GM12878 (cell line): Measurements from ENCODE around the gene SFXN5. TPM values are rescaled to one million over a fixed set of nuclear protein-coding genes. Genes with fewer than 3 reads are reported as not detected.

Experiments used
- BCL11A ChIP-seq: IDR thresholded peaks from 2 replicates; pipeline ENCODE4 v1.6.1; 2011; ENCODE audit warnings: low read depth, low read length
- FOXK2 ChIP-seq: fragments of 450-650 bp; IDR thresholded peaks from 2 replicates; pipeline ENCODE4 v1.6.1; 2017; ENCODE audit warnings: mild to moderate bottlenecking, moderate library complexity
- HDGF ChIP-seq: fragments of 450-650 bp; IDR thresholded peaks from 2 replicates; pipeline ENCODE4 v1.6.1; 2016; ENCODE audit warnings: antibody characterized with exemption
- JUNB ChIP-seq: IDR thresholded peaks from 2 replicates; pipeline ENCODE4 v1.6.1; 2016; ENCODE audit warnings: antibody characterized with exemption, mild to moderate bottlenecking
- NR2C1 ChIP-seq: fragments of 450-650 bp; IDR thresholded peaks from 2 replicates; pipeline ENCODE4 v1.6.1; 2017; ENCODE audit warnings: antibody characterized with exemption, mild to moderate bottlenecking, moderate library complexity
- PAX5 ChIP-seq: IDR thresholded peaks from 2 replicates; pipeline ENCODE4 v1.6.1; 2011; ENCODE audit warnings: low read depth, low read length, borderline replicate concordance
- SUZ12 ChIP-seq: fragments of 200-600 bp; sonication (generic); IDR thresholded peaks from one replicate; pipeline ENCODE4 v1.6.1; 2018; ENCODE audit warnings: antibody characterized with exemption, mild to moderate bottlenecking; ENCODE audit not compliant: unreplicated experiment
- polyA plus RNA-seq, 11 experiments: library from polyadenylated mRNA; depleted of rRNA in 4 of 11; unstranded in 6 of 11; stranded (reverse) in 5 of 11; fragments of >200 nt; fragmentation: Nextera tagmentation in 4 of 11; fragmentation: Illumina TruSeq in 1 of 11; extraction: Ambion mirVana in 4 of 11; extraction: Trizol in 1 of 11; gene quantifications; 1 replicate in 1 of 11; 2 replicates in 10 of 11; pipeline versions ENCODE4 v1.2.1 to v1.2.3, GENCODE V29; 2011 to 2016; ENCODE audit warnings: inconsistent platforms in 2 of 11, missing spikeins in 2 of 11, low read depth in 1 of 11
- total RNA-seq, 4 experiments: library from RNA; depleted of rRNA in 3 of 4; stranded (reverse); fragments of >200 nt in 3 of 4; fragmentation: Illumina TruSeq in 1 of 4; extraction: Trizol in 1 of 4; gene quantifications; 2 replicates each; pipeline versions ENCODE4 v1.2.1 to v1.2.3, GENCODE V29; 2013 to 2021
- TF ChIP-seq, protein P1 (sequence below): fragments of 450-650 bp; IDR thresholded peaks from 2 replicates; pipeline ENCODE4 v1.6.1; 2018; ENCODE audit warnings: mild to moderate bottlenecking, low read depth, moderate library complexity; ENCODE audit not compliant: partially characterized antibody
- TF ChIP-seq, protein P2 (sequence below), 3 experiments: IDR thresholded peaks in 2 of 3; conservative IDR thresholded peaks in 1 of 3; 2 replicates each; pipeline ENCODE4 v1.5.1; 2011; ENCODE audit warnings: low read depth in 3 of 3, low read length in 3 of 3, mild to moderate bottlenecking in 3 of 3, control low read depth in 2 of 3, moderate library complexity in 2 of 3, inconsistent platforms in 1 of 3, mixed read lengths in 1 of 3; ENCODE audit not compliant: control insufficient read depth in 2 of 3, insufficient read depth in 1 of 3; ENCODE audit errors: extremely low read depth in 1 of 3
- TF ChIP-seq, protein P3 (sequence below): fragments of 450-650 bp; formaldehyde crosslinking; IDR thresholded peaks from 2 replicates; pipeline ENCODE4 v1.4.0; 2022; ENCODE audit warnings: mild to moderate bottlenecking, moderate library complexity

The SFXN5 gene
- total and polyA plus RNA-seq, 10 of the 15 experiments (the other 5 are each of a cell fraction or from before 2014, with no cell fraction given), result 3.3 to 15.9 (median 11.2) TPM

DNA sequence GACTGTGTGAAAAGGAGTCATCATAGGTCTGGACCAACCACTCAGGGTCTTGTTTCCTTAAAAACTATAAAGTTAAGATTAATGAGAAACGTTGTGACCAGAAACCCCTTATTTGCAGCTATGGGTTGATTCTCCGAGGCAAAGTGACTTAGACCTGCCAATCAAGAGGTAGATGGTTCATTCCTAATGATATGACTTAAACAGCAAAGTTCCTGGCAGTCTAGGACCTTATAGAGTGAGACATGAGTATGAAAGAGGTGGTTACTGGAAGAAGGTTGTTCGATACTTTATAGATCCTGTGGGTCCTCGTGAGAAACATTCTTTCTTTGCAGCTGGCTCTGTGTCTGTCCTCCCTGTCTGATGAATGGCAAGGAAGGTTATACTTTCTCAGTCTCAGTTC is 8.0 kb downstream of the SFXN5 start (continued):
- TF ChIP-seq, protein P1, sequence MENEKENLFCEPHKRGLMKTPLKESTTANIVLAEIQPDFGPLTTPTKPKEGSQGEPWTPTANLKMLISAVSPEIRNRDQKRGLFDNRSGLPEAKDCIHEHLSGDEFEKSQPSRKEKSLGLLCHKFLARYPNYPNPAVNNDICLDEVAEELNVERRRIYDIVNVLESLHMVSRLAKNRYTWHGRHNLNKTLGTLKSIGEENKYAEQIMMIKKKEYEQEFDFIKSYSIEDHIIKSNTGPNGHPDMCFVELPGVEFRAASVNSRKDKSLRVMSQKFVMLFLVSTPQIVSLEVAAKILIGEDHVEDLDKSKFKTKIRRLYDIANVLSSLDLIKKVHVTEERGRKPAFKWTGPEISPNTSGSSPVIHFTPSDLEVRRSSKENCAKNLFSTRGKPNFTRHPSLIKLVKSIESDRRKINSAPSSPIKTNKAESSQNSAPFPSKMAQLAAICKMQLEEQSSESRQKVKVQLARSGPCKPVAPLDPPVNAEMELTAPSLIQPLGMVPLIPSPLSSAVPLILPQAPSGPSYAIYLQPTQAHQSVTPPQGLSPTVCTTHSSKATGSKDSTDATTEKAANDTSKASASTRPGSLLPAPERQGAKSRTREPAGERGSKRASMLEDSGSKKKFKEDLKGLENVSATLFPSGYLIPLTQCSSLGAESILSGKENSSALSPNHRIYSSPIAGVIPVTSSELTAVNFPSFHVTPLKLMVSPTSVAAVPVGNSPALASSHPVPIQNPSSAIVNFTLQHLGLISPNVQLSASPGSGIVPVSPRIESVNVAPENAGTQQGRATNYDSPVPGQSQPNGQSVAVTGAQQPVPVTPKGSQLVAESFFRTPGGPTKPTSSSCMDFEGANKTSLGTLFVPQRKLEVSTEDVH, result no peak
- TF ChIP-seq SUZ12 (no peak), NR2C1 (no peak), JUNB (no peak), FOXK2 (no peak), PAX5 (no peak), BCL11A (no peak), HDGF (no peak)
- TF ChIP-seq, protein P2, sequence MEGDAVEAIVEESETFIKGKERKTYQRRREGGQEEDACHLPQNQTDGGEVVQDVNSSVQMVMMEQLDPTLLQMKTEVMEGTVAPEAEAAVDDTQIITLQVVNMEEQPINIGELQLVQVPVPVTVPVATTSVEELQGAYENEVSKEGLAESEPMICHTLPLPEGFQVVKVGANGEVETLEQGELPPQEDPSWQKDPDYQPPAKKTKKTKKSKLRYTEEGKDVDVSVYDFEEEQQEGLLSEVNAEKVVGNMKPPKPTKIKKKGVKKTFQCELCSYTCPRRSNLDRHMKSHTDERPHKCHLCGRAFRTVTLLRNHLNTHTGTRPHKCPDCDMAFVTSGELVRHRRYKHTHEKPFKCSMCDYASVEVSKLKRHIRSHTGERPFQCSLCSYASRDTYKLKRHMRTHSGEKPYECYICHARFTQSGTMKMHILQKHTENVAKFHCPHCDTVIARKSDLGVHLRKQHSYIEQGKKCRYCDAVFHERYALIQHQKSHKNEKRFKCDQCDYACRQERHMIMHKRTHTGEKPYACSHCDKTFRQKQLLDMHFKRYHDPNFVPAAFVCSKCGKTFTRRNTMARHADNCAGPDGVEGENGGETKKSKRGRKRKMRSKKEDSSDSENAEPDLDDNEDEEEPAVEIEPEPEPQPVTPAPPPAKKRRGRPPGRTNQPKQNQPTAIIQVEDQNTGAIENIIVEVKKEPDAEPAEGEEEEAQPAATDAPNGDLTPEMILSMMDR (IDR thresholded peaks at IDR 0.05 in 2 of 3, conservative IDR thresholded peaks at IDR 0.05 in 1 of 3; ENCODE audit: control insufficient read depth in 2 of 3, extremely low read depth in 1 of 3, insufficient read depth in 1 of 3, low read depth in 3 of 3, low read length in 3 of 3), result no peak
- TF ChIP-seq, protein P3, sequence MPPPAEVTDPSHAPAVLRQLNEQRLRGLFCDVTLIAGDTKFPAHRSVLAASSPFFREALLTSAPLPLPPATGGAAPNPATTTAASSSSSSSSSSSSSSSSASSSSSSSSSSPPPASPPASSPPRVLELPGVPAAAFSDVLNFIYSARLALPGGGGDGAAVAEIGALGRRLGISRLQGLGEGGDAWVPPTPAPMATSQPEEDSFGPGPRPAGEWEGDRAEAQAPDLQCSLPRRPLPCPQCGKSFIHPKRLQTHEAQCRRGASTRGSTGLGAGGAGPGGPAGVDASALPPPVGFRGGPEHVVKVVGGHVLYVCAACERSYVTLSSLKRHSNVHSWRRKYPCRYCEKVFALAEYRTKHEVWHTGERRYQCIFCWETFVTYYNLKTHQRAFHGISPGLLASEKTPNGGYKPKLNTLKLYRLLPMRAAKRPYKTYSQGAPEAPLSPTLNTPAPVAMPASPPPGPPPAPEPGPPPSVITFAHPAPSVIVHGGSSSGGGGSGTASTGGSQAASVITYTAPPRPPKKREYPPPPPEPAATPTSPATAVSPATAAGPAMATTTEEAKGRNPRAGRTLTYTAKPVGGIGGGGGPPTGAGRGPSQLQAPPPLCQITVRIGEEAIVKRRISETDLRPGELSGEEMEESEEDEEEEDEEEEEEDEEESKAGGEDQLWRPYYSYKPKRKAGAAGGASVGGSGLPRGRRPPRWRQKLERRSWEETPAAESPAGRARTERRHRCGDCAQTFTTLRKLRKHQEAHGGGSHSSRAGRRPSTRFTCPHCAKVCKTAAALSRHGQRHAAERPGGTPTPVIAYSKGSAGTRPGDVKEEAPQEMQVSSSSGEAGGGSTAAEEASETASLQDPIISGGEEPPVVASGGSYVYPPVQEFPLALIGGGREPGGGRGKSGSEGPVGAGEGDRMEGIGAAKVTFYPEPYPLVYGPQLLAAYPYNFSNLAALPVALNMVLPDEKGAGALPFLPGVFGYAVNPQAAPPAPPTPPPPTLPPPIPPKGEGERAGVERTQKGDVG, result no peak
- TF ChIP-seq, all 136 proteins: peak for 0
